Activated T-cell treated with anti-CD3 and anti-CD28 coated beads, Interleukin-2, amount 50 U/mL, for 24 hours (primary cell): Measurements from ENCODE around the gene NR5A1.

Source experiments
- DNase-seq: peaks from one replicate; pipeline ENCODE4 v3.0.0-alpha.2; 2020
- H3K27ac Mint-ChIP-seq: 2 replicates; pipeline ENCODE4 v1.8.0; 2020; ENCODE audit warnings: mild to moderate bottlenecking, mixed read lengths
- H3K27me3 Mint-ChIP-seq: 2 replicates; pipeline ENCODE4 v1.8.0; 2020; ENCODE audit warnings: mixed read lengths
- H3K36me3 Mint-ChIP-seq: 2 replicates; pipeline ENCODE4 v1.8.0; 2020; ENCODE audit warnings: low read depth, mixed read lengths
- H3K4me1 Mint-ChIP-seq: 2 replicates; pipeline ENCODE4 v1.8.0; 2020; ENCODE audit warnings: low read depth, mixed read lengths
- H3K4me3 Mint-ChIP-seq: 2 replicates; pipeline ENCODE4 v1.8.0; 2020; ENCODE audit warnings: mild to moderate bottlenecking, moderate library complexity, mixed read lengths
- H3K9me3 Mint-ChIP-seq: 2 replicates; pipeline ENCODE4 v1.8.0; 2020; ENCODE audit warnings: mixed read lengths

NR5A1 gene

GRCh38 chr9:124526174-124526573, 19.0 kb upstream of the NR5A1 start:
- Mint-ChIP-seq H3K36me3 (no peaks in the 10 kb centered on the region), H3K4me1 (no peaks in the 10 kb centered on the region), H3K4me3 (no peak overlapping the region), H3K9me3 (no peaks in the 10 kb centered on the region), H3K27me3 (no peaks in the 10 kb centered on the region), H3K27ac (no peak overlapping the region)
- DNase-seq = no peak

- H3K27me3 Mint-ChIP-seq = no peaks in the 10 kb centered on the region
- no peaks in the 10 kb centered on the region for H3K4me1 Mint-ChIP-seq
- no peaks in the 10 kb centered on the region for H3K36me3 Mint-ChIP-seq
- H3K27ac Mint-ChIP-seq = no peak overlapping the region
- no peak overlapping the region for H3K4me3 Mint-ChIP-seq
- no peaks in the 10 kb centered on the region for H3K9me3 Mint-ChIP-seq
- no peak for DNase-seq
These were observed 15.2 kb upstream of the NR5A1 start for GRCh38 chr9:124522121-124523098.

GRCh38 chr9:124521142-124521541, 13.9 kb upstream of the NR5A1 start:
- Mint-ChIP-seq H3K4me3 (no peak overlapping the region), H3K27me3 (no peaks in the 10 kb centered on the region), H3K9me3 (no peaks in the 10 kb centered on the region), H3K27ac (no peak overlapping the region), H3K4me1 (no peaks in the 10 kb centered on the region), H3K36me3 (no peaks in the 10 kb centered on the region)
- no peak for DNase-seq

- no peaks in the 10 kb centered on the region for H3K36me3 Mint-ChIP-seq
- H3K27ac Mint-ChIP-seq = no peak overlapping the region
- no peaks in the 10 kb centered on the region for H3K9me3 Mint-ChIP-seq
- no peak overlapping the region for H3K4me3 Mint-ChIP-seq
- no peaks in the 10 kb centered on the region for H3K27me3 Mint-ChIP-seq
- no peaks in the 10 kb centered on the region for H3K4me1 Mint-ChIP-seq
- DNase-seq = no peak
These were observed 13.0 kb upstream of the NR5A1 start for GRCh38 chr9:124520206-124520596.

- no peaks in the 10 kb centered on the region for H3K9me3 Mint-ChIP-seq
- no peak overlapping the region for H3K27ac Mint-ChIP-seq
- no peaks in the 10 kb centered on the region for H3K27me3 Mint-ChIP-seq
- no peak for DNase-seq
- H3K36me3 Mint-ChIP-seq = no peaks in the 10 kb centered on the region
- H3K4me3 Mint-ChIP-seq = no peak overlapping the region
- H3K4me1 Mint-ChIP-seq = no peaks in the 10 kb centered on the region
These were observed 10.9 kb upstream of the NR5A1 start for GRCh38 chr9:124518116-124518515.

- H3K27me3 Mint-ChIP-seq = no peaks in the 10 kb centered on the region
- H3K4me3 Mint-ChIP-seq = no peak overlapping the region
- H3K9me3 Mint-ChIP-seq = no peaks in the 10 kb centered on the region
- H3K4me1 Mint-ChIP-seq = no peaks in the 10 kb centered on the region
- DNase-seq = no peak
- no peak overlapping the region for H3K27ac Mint-ChIP-seq
- H3K36me3 Mint-ChIP-seq = no peaks in the 10 kb centered on the region
These were observed 10.4 kb upstream of the NR5A1 start for GRCh38 chr9:124517600-124517999.

GRCh38 chr9:124514874-124515273, 7.7 kb upstream of the NR5A1 start:
- peaks cover 2% of the 10 kb centered on the region for H3K27me3 Mint-ChIP-seq
- no peak overlapping the region for H3K4me3 Mint-ChIP-seq
- H3K36me3 Mint-ChIP-seq = no peaks in the 10 kb centered on the region
- no peak for DNase-seq
- H3K9me3 Mint-ChIP-seq = no peaks in the 10 kb centered on the region
- no peak overlapping the region for H3K27ac Mint-ChIP-seq
- no peaks in the 10 kb centered on the region for H3K4me1 Mint-ChIP-seq

- H3K27me3 Mint-ChIP-seq = peaks cover 2% of the 10 kb centered on the region
- H3K4me1 Mint-ChIP-seq = no peaks in the 10 kb centered on the region
- H3K4me3 Mint-ChIP-seq = no peak overlapping the region
- no peaks in the 10 kb centered on the region for H3K36me3 Mint-ChIP-seq
- no peaks in the 10 kb centered on the region for H3K9me3 Mint-ChIP-seq
- H3K27ac Mint-ChIP-seq = no peak overlapping the region
- no peak for DNase-seq
These were observed 6.9 kb upstream of the NR5A1 start for GRCh38 chr9:124514125-124514524.

- no peak overlapping the region for H3K4me3 Mint-ChIP-seq
These were observed 6.3 kb upstream of the NR5A1 start for GRCh38 chr9:124513376-124513994.

GRCh38 chr9:124512806-124513204, 5.6 kb upstream of the NR5A1 start:
- Mint-ChIP-seq H3K4me1 (no peaks in the 10 kb centered on the region), H3K36me3 (no peaks in the 10 kb centered on the region), H3K27me3 (peaks cover 2% of the 10 kb centered on the region), H3K27ac (no peak overlapping the region), H3K4me3 (no peak overlapping the region), H3K9me3 (no peaks in the 10 kb centered on the region)
- DNase-seq = no peak

More at GRCh38 chr9:124513376-124513994, 6.3 kb upstream of the NR5A1 start:
- Mint-ChIP-seq H3K27ac (no peak overlapping the region), H3K4me1 (no peaks in the 10 kb centered on the region), H3K27me3 (peaks cover 2% of the 10 kb centered on the region), H3K36me3 (no peaks in the 10 kb centered on the region), H3K9me3 (no peaks in the 10 kb centered on the region)
- no peak for DNase-seq

- Mint-ChIP-seq H3K4me1 (no peaks in the 10 kb centered on the region), H3K9me3 (no peaks in the 10 kb centered on the region), H3K27ac (no peak overlapping the region), H3K27me3 (peaks cover 2% of the 10 kb centered on the region), H3K36me3 (no peaks in the 10 kb centered on the region), H3K4me3 (no peak overlapping the region)
- no peak for DNase-seq
These were observed 4.9 kb upstream of the NR5A1 start for GRCh38 chr9:124511891-124512805.

- peaks cover 7% of the 10 kb centered on the region for H3K27me3 Mint-ChIP-seq
- no peak overlapping the region for H3K4me3 Mint-ChIP-seq
- no peaks in the 10 kb centered on the region for H3K4me1 Mint-ChIP-seq
- no peaks in the 10 kb centered on the region for H3K36me3 Mint-ChIP-seq
- DNase-seq = no peak
- no peak overlapping the region for H3K27ac Mint-ChIP-seq
- no peaks in the 10 kb centered on the region for H3K9me3 Mint-ChIP-seq
These were observed 4.2 kb upstream of the NR5A1 start for GRCh38 chr9:124511426-124511840.

- Mint-ChIP-seq H3K4me3 (no peak overlapping the region), H3K27ac (no peak overlapping the region), H3K4me1 (no peaks in the 10 kb centered on the region), H3K27me3 (peaks cover 12% of the 10 kb centered on the region), H3K9me3 (no peaks in the 10 kb centered on the region), H3K36me3 (no peaks in the 10 kb centered on the region)
- no peak for DNase-seq
These were observed 3.6 kb upstream of the NR5A1 start for GRCh38 chr9:124510650-124511425.
